ENCODE data around the gene PIK3R2.

PIK3R2 gene

DNA sequence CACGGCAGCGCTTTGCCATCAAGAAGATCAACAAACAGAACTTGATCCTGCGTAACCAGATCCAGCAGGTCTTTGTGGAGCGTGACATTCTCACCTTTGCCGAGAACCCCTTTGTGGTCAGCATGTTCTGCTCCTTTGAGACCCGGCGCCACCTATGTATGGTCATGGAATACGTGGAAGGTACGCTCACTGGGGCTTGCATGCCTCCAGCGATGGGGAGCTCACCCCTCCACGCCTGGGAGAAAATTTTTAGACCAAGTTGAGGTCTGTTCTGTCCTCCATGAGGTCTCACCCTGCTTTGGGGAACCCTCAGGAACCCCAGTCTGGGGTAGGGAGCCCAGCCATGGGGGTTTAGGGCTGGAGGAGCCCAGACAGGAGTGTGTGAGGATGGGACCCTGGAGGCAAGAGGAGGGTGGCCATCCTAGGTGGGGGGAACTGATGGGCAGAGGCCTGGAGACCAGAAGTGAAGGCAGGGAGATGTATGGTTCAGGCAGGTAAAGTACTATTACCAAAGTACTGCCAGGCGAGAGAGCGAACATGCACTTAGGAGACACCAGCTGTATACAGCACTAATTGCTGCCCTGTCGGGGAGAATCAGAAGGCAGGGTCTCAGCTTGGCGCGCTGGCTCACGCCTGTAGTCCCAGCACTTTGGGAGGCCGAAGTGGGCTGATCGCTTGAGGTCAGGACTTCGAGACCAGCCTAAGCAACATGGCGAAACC lies 22.3 kb upstream of the PIK3R2 start:
- DNase-seq (ENCODE audit: low read depth in 1 of 2, low spot score in 1 of 2): peak in 1 of 2 experiments; percentile 33

DNA sequence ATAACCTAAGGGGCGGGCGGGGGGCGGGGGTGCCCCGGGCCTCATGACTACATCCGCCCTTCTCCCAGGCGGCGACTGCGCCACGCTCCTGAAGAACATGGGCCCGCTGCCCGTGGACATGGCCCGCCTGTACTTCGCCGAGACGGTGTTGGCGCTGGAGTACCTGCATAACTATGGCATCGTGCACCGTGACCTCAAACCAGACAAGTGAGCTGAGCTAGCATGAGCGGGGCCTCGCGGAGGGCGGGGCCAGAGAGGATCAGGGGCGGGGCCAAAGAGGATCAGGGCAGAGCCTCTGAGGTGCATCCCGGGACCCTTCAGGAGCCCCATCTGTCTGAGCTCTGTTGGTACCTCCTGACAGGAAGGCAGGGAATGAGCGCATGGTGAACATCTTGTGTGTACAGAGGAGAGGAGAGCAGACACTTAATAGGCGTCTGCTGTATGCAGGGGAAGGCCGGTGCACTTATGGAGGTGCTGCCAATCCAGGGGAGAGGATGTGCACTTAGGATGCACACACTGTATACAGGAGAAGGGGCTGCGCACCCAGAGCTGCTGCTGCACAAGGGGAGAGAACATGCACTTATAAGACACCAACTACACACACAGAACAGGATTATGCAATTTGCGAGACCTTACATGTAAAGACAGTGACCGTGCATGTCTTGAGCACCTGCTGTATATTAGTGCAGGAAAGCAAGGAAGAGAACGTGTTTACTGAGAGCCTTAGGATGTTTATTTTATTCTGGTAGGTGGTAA lies 20.9 kb upstream of the PIK3R2 start:
- DNase-seq (ENCODE audit: low read depth in 1 of 2, low spot score in 1 of 2): no peak
- TF ChIP-seq JUND (IDR thresholded peaks at IDR 0.05; ENCODE audit: low read depth): no peak
- in situ Hi-C loops (cut with HindIII; ENCODE audit: low pct_unique_long_range_greater_than_20kb, low sequenced_read_pairs): no loop called here

More for the DNA sequence above, 22.3 kb upstream of the PIK3R2 start:
- TF ChIP-seq JUND (IDR thresholded peaks at IDR 0.05; ENCODE audit: low read depth): no peak
- in situ Hi-C loops (cut with HindIII; ENCODE audit: low pct_unique_long_range_greater_than_20kb, low sequenced_read_pairs): no loop called here

DNA sequence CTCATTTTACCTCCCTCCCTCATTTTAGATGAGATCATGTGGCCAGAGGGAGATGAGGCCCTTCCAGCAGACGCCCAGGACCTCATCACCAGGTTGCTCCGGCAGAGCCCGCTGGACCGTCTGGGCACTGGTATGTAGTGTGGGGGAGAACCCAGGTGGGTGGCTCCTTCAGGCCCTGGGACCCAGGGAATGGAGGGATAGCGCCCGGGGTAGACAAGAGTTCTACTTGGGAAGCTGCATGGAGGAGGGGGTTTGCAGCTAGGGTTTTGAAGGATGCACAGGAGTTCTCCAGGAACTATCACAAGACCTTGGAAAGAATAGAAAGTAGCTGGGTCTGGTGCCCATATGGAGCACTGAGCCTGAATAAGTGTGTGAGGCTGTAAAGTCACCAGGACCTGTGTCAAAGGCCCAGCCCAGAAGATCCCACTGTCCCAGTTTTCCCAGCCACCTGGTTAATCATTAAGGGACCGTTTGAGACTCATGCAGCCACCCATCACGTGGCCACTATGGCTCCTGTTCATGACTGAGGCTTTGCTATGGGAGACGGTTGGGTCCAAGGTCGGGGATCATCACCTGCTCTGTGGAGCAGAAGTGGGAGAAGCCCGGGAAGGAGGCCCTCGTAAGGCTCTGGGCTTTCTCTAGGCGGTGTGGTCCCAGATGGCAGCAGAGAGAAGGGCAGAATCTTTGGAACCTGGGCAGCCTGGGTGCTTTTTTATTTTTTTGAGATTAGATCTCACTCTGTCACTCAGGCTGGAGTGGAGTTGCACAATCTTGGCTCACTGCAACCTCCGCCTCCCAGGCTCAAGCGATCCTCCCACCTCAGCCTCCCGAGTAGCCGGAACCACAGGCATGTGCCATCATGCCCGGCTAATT lies 17.0 kb upstream of the PIK3R2 start:
- no peak for DNase-seq (ENCODE audit: low read depth in 1 of 2, low spot score in 1 of 2)
- in situ Hi-C loops (cut with HindIII; ENCODE audit: low pct_unique_long_range_greater_than_20kb, low sequenced_read_pairs): no loop called here

DNA sequence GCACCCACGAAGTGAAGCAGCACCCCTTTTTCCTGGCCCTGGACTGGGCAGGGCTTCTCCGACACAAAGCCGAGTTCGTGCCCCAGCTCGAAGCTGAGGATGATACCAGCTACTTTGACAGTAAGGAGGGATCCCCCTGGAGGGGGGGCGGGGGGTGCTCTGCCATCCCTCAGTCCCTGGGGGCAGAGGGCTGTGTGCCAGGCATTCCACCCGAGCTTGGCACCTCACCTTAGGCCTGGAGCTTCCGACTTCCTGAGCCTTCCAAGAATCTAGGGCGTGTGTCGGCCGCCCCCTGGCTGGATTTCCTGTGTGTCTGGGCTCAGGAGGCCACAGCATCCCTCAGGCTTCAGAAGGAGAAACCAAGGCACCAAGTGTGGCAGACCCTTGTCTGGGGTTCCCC lies 15.7 kb upstream of the PIK3R2 start:
- DNase-seq (ENCODE audit: low read depth in 1 of 2, low spot score in 1 of 2): no peak
- TF ChIP-seq JUND (IDR thresholded peaks at IDR 0.05; ENCODE audit: low read depth): no peak
- in situ Hi-C loops (cut with HindIII; ENCODE audit: low pct_unique_long_range_greater_than_20kb, low sequenced_read_pairs): no loop called here

More for the DNA sequence above, 17.0 kb upstream of the PIK3R2 start:
- TF ChIP-seq JUND (IDR thresholded peaks at IDR 0.05; ENCODE audit: low read depth): no peak

DNA sequence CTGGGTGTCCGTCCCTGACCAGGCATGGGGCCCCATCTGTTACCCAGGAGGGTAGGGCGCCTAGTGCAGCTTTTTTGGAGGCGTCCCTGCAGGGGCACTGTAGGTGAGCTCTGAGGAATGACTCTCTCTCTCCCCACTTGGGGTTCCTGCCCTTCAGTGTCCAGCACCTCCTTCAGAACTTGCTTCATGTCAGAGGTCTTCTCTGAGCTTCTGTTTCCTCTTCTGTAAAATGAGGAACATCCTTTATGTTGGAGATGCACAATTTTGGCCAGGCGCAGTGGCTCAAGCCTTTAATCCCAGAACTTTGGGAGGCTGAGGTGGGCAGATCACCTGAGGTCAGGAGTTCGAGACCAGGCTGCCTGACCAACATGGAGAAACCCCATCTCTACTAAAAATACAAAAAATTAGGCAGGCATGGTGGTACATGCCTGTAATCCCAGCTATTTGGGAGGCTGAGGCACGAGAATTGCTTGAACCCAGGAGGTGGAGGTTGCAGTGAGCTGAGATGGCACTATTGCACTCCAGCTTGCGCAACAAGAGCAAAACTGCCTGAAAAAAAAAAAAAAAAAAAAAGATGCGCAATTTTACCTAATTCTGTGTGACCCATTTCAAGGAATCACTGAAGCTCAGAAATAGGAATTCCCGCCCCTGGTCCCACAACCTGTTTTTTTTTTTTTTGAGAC lies 15.2 kb upstream of the PIK3R2 start:
- no peak for TF ChIP-seq JUND (IDR thresholded peaks at IDR 0.05; ENCODE audit: low read depth)
- DNase-seq (ENCODE audit: low read depth in 1 of 2, low spot score in 1 of 2): no peak
- in situ Hi-C loops (cut with HindIII; ENCODE audit: low pct_unique_long_range_greater_than_20kb, low sequenced_read_pairs): no loop called here

DNA sequence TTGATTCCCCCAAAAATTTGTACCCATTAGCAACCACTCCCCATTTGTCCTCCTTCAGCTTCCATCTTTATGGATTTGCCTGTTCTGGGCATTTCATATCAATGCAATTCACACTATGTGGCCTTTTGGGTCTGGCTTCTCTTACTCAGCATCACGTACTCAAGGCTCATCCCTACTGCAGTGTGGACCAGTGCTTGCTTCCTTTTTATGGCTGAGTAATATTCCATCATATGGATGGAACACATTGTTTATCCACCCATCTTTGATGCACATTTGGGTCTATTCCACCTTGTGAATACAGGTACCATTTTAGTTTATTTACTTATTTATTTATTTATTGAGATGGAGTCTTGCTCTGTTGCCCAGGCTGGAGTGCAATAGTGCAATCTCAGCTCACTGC lies 12.5 kb upstream of the PIK3R2 start:
- no peak for DNase-seq (ENCODE audit: low read depth in 1 of 2, low spot score in 1 of 2)
- in situ Hi-C loops (cut with HindIII; ENCODE audit: low pct_unique_long_range_greater_than_20kb, low sequenced_read_pairs): no loop called here
- TF ChIP-seq JUND (IDR thresholded peaks at IDR 0.05; ENCODE audit: low read depth): no peak

DNA sequence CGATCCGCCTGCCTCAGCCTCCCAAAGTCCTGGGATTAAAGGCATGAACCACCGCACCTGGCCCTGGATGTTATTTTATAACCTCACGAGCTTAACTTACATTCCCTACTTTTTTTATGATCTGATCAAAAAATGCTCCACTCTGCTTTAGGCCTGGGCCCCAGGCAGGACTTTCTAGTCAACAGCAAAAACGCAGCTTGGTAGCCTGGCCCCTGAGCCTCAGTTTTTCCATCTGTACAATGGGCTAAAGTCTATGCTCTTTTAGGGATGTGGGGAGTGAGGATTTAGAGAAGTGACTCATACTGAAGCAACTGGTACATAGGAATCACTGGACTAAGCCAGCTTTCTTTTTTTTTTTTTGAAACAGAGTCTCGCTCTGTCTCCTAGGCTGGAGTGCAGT lies 11.9 kb upstream of the PIK3R2 start:
- no peak for DNase-seq (ENCODE audit: low read depth in 1 of 2, low spot score in 1 of 2)
- in situ Hi-C loops (cut with HindIII; ENCODE audit: low pct_unique_long_range_greater_than_20kb, low sequenced_read_pairs): no loop called here
- TF ChIP-seq JUND (IDR thresholded peaks at IDR 0.05; ENCODE audit: low read depth): no peak

DNA sequence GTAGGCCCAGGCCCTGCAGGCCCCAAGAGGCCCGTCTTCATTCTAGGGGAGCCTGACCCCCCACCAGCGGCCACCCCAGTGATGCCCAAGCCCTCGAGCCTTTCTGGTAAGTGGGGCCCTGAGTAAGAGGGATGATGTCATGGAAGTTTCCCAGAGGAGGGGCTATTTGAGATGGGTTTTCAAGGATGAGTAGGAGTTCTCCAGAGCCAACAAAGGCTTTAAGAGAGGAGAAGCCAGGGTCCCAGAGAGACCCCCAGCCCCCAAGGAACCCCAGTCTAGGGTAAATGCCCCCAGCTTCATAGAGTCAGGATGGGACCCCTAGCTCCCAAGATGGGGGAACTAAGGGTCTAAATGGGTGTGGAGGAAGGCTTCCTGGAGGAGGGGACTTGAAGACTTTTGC lies 9.1 kb upstream of the PIK3R2 start:
- in situ Hi-C loops (cut with HindIII; ENCODE audit: low pct_unique_long_range_greater_than_20kb, low sequenced_read_pairs): no loop called here
- no peak for TF ChIP-seq JUND (IDR thresholded peaks at IDR 0.05; ENCODE audit: low read depth)
- no peak for DNase-seq (ENCODE audit: low read depth in 1 of 2, low spot score in 1 of 2)

DNA sequence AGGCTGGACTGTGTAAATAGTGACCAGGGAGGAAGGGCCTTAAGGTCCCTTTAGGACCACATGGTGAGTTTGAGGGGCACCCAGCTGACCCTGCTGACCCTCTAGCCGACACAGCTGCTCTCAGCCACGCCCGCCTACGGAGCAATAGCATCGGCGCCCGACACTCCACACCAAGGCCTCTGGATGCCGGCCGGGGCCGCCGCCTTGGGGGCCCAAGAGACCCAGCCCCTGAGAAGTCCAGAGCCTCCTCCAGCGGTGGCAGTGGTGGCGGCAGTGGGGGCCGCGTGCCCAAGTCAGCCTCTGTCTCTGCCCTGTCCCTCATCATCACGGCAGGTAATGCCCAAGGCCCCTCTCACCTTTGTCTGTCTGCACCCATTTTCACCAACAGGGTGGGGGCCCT lies 8.6 kb upstream of the PIK3R2 start:
- no peak for TF ChIP-seq JUND (IDR thresholded peaks at IDR 0.05; ENCODE audit: low read depth)
- in situ Hi-C loops (cut with HindIII; ENCODE audit: low pct_unique_long_range_greater_than_20kb, low sequenced_read_pairs): no loop called here
- no peak for DNase-seq (ENCODE audit: low read depth in 1 of 2, low spot score in 1 of 2)

DNA sequence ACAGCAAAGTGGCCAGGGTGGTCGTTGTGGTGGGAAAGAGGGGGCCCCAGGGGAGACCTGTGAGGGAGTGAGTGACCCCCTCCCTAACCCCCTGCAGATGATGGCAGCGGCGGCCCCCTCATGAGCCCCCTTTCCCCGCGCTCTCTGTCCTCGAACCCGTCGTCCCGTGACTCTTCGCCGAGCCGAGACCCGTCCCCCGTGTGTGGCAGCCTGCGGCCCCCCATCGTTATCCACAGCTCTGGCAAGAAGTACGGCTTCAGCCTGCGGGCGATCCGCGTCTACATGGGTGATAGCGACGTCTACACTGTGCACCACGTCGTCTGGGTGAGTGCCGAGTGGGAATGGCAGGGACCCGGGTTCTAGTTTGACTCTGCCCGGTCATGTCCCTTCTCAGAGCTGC lies 8.1 kb upstream of the PIK3R2 start:
- in situ Hi-C loops (cut with HindIII; ENCODE audit: low pct_unique_long_range_greater_than_20kb, low sequenced_read_pairs): no loop called here
- DNase-seq (ENCODE audit: low read depth in 1 of 2, low spot score in 1 of 2): no peak
- TF ChIP-seq JUND (IDR thresholded peaks at IDR 0.05; ENCODE audit: low read depth): no peak

DNA sequence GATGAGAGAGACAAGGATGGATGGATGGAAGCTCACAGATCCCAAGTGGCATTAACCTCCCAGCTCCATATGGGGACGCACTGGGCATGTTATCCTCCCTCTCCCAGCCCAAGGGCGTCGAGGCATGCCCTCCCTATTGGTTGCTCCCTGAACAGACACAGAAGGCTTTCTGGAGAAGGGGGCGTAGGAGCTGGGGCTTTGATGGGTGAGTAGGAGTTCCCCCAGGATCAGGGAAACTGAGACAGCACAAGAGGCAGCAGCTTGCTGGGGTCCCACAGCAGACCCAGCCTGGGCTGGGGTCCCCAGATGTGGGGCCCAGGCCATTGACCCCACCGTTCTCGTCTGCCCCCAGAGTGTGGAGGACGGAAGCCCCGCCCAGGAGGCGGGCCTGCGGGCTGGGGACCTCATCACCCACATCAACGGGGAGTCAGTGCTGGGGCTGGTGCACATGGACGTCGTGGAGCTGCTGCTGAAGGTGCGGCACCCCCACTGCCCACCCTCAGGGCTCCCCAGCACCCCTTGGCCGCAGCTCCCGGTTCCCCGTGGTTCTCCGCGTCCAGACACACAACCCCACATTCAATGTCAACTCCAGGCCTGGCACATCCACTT lies 7.5 kb upstream of the PIK3R2 start:
- in situ Hi-C loops (cut with HindIII; ENCODE audit: low pct_unique_long_range_greater_than_20kb, low sequenced_read_pairs): no loop called here

DNA sequence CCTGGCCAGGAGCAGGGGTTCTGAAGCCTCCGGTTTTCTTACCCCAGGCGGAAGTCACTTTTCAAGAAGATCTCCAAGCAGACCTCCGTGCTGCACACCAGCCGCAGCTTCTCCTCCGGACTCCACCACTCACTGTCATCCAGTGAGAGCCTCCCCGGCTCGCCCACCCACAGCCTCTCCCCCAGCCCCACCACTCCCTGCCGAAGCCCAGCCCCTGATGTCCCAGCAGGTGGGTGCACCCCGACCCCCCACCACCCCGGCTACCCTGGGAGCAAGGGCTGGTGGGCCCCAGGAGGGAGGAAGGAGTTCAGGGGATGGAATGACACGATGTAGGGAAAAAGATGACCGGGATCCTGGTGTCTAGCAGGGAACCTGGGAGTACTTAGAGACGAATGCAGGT lies 5.6 kb upstream of the PIK3R2 start:
- in situ Hi-C loops (cut with HindIII; ENCODE audit: low pct_unique_long_range_greater_than_20kb, low sequenced_read_pairs): no loop called here
- no peak for TF ChIP-seq JUND (IDR thresholded peaks at IDR 0.05; ENCODE audit: low read depth)
- no peak for DNase-seq (ENCODE audit: low read depth in 1 of 2, low spot score in 1 of 2)

More for the DNA sequence above, 7.5 kb upstream of the PIK3R2 start:
- DNase-seq (ENCODE audit: low read depth in 1 of 2, low spot score in 1 of 2): no peak
- TF ChIP-seq JUND (IDR thresholded peaks at IDR 0.05; ENCODE audit: low read depth): no peak

All from T47D (cell line).